ENCODE results near the gene RIMKLB. TPM values are rescaled to one million over a fixed set of nuclear protein-coding genes. Genes with fewer than 3 reads are reported as not detected.

RIMKLB gene
- total and polyA plus RNA-seq, 2 of the 8 experiments (the other 6 are each of a cell fraction or from before 2014, with no cell fraction given), result 37.8 to 78.2 TPM

GRCh38 chr12:8698132-8698851 lies 501 bp downstream of the RIMKLB start (continued):
- no peak for TF ChIP-seq CTCF (IDR thresholded peaks at IDR 0.05; ENCODE audit: control extremely low read depth in 1 of 3, insufficient read depth in 1 of 3, low read depth in 1 of 3, low read length in 3 of 3)
- TF ChIP-seq, protein P1, sequence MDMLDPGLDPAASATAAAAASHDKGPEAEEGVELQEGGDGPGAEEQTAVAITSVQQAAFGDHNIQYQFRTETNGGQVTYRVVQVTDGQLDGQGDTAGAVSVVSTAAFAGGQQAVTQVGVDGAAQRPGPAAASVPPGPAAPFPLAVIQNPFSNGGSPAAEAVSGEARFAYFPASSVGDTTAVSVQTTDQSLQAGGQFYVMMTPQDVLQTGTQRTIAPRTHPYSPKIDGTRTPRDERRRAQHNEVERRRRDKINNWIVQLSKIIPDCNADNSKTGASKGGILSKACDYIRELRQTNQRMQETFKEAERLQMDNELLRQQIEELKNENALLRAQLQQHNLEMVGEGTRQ (IDR thresholded peaks at IDR 0.05; ENCODE audit: low read length), result peak; percentile 74
- TF ChIP-seq TEAD4 (IDR thresholded peaks at IDR 0.05; ENCODE audit: low read depth, low read length), result no peak
- TF ChIP-seq KDM4A (IDR thresholded peaks at IDR 0.05; ENCODE audit: low read depth, low read length, severe bottlenecking), result no peak
- TF ChIP-seq POLR2AphosphoS5 (IDR thresholded peaks at IDR 0.05; ENCODE audit: low read depth, low read length), result 0 out of 2 replicates have a peak, but pooled peaks have one; percentile 4
- TF ChIP-seq, protein P2, sequence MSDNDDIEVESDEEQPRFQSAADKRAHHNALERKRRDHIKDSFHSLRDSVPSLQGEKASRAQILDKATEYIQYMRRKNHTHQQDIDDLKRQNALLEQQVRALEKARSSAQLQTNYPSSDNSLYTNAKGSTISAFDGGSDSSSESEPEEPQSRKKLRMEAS (IDR thresholded peaks at IDR 0.05), result peak; percentile 76
- no peak for TF ChIP-seq HDAC6 (IDR thresholded peaks at IDR 0.05; ENCODE audit: low read depth, low read length)
- peak; percentile 13; the same call in 1 of the 2 replicates for TF ChIP-seq TBP (IDR thresholded peaks at IDR 0.05; ENCODE audit: low read depth, low read length)

Measured in H1 (cell line).